ENCODE data around the gene NREP. TPM values are rescaled to one million over a fixed set of nuclear protein-coding genes. Genes with fewer than 3 reads are reported as not detected.
"Not testable (repeated sequence)": the region's sequence is repeated elsewhere in the genome, so short reads cannot be mapped to it uniquely, and the experiment has no call there.

NREP gene
- total RNA-seq, 1 donor from 2014 or later = 21.6 TPM

GRCh38 chr5:111722140-111722539 lies 34.9 kb downstream of the NREP start:
- Histone ChIP-seq H3K9me3 (no peaks in the 10 kb centered on the region), H3K27ac (no peak overlapping the region), H3K36me3 (no peaks in the 10 kb centered on the region), H3K27me3 (ENCODE audit: low read depth) (no peaks in the 10 kb centered on the region), H3K4me1 (no peaks in the 10 kb centered on the region), H3K4me3 (no peak overlapping the region)
- ATAC-seq (no peak), DNase-seq (no peak)
- TF ChIP-seq CTCF (IDR thresholded peaks at IDR 0.05) = no peak
- intact Hi-C loops (cut with DNase I) = no loop called here

- no peaks in the 10 kb centered on the region for H3K4me1 ChIP-seq
- intact Hi-C loops (cut with DNase I) = no loop called here
- DNase-seq (no peak), ATAC-seq (no peak)
- no peak overlapping the region for H3K4me3 ChIP-seq
- no peaks in the 10 kb centered on the region for H3K36me3 ChIP-seq
- TF ChIP-seq CTCF (IDR thresholded peaks at IDR 0.05) = no peak
- H3K9me3 ChIP-seq = no peaks in the 10 kb centered on the region
- H3K27me3 ChIP-seq (ENCODE audit: low read depth) = no peaks in the 10 kb centered on the region
- H3K27ac ChIP-seq = no peak overlapping the region
Observed at GRCh38 chr5:111720333-111720890, 36.6 kb downstream of the NREP start.

GRCh38 chr5:111719773-111720172 lies 37.2 kb downstream of the NREP start:
- DNase-seq (no peak), ATAC-seq (no peak)
- H3K4me1 ChIP-seq = no peaks in the 10 kb centered on the region
- no peaks in the 10 kb centered on the region for H3K36me3 ChIP-seq
- no peak for TF ChIP-seq CTCF (IDR thresholded peaks at IDR 0.05)
- intact Hi-C loops (cut with DNase I) = no loop called here
- H3K27ac ChIP-seq = no peak overlapping the region
- H3K9me3 ChIP-seq = no peaks in the 10 kb centered on the region
- no peaks in the 10 kb centered on the region for H3K27me3 ChIP-seq (ENCODE audit: low read depth)
- H3K4me3 ChIP-seq = no peak overlapping the region

- intact Hi-C loops (cut with DNase I); H3K9me3 ChIP-seq; H3K27me3 ChIP-seq (ENCODE audit: low read depth); H3K4me3 ChIP-seq; H3K36me3 ChIP-seq; DNase-seq; ATAC-seq; H3K27ac ChIP-seq; H3K4me1 ChIP-seq: not testable (repeated sequence)
Observed at GRCh38 chr5:111716789-111717188, 40.2 kb downstream of the NREP start.

- intact Hi-C loops (cut with DNase I) = no loop called here
- no peak for ATAC-seq
Observed at GRCh38 chr5:111707630-111708164, 49.3 kb downstream of the NREP start.

More at GRCh38 chr5:111707630-111708164, 49.3 kb downstream of the NREP start:
- Histone ChIP-seq H3K4me1 (no peaks in the 10 kb centered on the region), H3K4me3 (no peak overlapping the region), H3K27ac (no peak overlapping the region), H3K9me3 (peaks cover 4% of the 10 kb centered on the region), H3K36me3 (no peaks in the 10 kb centered on the region), H3K27me3 (ENCODE audit: low read depth) (no peaks in the 10 kb centered on the region)
- TF ChIP-seq CTCF (IDR thresholded peaks at IDR 0.05) = no peak
- no peak for DNase-seq
